ENCODE measurements around the gene ZBTB45.

The ZBTB45 gene

GRCh38 chr19:58476498-58477015 lies 43.1 kb downstream of the ZBTB45 start:
- Histone ChIP-seq H3K4me3 (ENCODE audit: low read depth, low read length) (peak overlapping the region; percentile 75), H3K36me3 (ENCODE audit: control insufficient read depth in 2 of 2, insufficient read depth in 1 of 2, low read length in 2 of 2) (peaks cover 13 to 61% of the 10 kb centered on the region in 2 experiments), H3K9me3 (ENCODE audit: control insufficient read depth, insufficient read depth, low read depth, low read length) (no peaks in the 10 kb centered on the region), H3K27ac (ENCODE audit: extremely low read depth, low read depth, low read length) (peak overlapping the region; percentile 69), H3K4me1 (ENCODE audit: control insufficient read depth, insufficient read depth, low read length) (peaks cover 7% of the 10 kb centered on the region; the same call in 1 of the 2 replicates)
- TF ChIP-seq ZNF747 (tag by site-specific recombination; IDR thresholded peaks at IDR 0.05) = no peak
- no peak for TF ChIP-seq ZNF791 (tag by site-specific recombination; IDR thresholded peaks at IDR 0.05)
- TF ChIP-seq, protein P1, sequence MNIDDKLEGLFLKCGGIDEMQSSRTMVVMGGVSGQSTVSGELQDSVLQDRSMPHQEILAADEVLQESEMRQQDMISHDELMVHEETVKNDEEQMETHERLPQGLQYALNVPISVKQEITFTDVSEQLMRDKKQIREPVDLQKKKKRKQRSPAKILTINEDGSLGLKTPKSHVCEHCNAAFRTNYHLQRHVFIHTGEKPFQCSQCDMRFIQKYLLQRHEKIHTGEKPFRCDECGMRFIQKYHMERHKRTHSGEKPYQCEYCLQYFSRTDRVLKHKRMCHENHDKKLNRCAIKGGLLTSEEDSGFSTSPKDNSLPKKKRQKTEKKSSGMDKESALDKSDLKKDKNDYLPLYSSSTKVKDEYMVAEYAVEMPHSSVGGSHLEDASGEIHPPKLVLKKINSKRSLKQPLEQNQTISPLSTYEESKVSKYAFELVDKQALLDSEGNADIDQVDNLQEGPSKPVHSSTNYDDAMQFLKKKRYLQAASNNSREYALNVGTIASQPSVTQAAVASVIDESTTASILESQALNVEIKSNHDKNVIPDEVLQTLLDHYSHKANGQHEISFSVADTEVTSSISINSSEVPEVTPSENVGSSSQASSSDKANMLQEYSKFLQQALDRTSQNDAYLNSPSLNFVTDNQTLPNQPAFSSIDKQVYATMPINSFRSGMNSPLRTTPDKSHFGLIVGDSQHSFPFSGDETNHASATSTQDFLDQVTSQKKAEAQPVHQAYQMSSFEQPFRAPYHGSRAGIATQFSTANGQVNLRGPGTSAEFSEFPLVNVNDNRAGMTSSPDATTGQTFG (tag by site-specific recombination; IDR thresholded peaks at IDR 0.05; ENCODE audit: borderline replicate concordance) = no peak
- no peak for TF ChIP-seq AEBP2 (tag by site-specific recombination; IDR thresholded peaks at IDR 0.05; ENCODE audit: borderline replicate concordance)
- no peak for TF ChIP-seq ZNF768 (tag by site-specific recombination; IDR thresholded peaks at IDR 0.05)
- no peak for TF ChIP-seq ZNF521 (tag by site-specific recombination; IDR thresholded peaks at IDR 0.05)
- no peak for TF ChIP-seq ZNF548 (tag by site-specific recombination; IDR thresholded peaks at IDR 0.05)
- no peak for TF ChIP-seq ZNF341 (tag by site-specific recombination; IDR thresholded peaks at IDR 0.05; ENCODE audit: low read depth)
- no peak for TF ChIP-seq ZSCAN23 (tag by site-specific recombination; IDR thresholded peaks at IDR 0.05)
- TF ChIP-seq ZSCAN4 (tag by site-specific recombination; IDR thresholded peaks at IDR 0.05) = no peak
- TF ChIP-seq ZNF701 (tag by site-specific recombination; IDR thresholded peaks at IDR 0.05) = no peak
- no peak for TF ChIP-seq HOXD13 (CRISPR knock-in tag; IDR thresholded peaks at IDR 0.05; ENCODE audit: borderline replicate concordance)
- TF ChIP-seq, protein P2, sequence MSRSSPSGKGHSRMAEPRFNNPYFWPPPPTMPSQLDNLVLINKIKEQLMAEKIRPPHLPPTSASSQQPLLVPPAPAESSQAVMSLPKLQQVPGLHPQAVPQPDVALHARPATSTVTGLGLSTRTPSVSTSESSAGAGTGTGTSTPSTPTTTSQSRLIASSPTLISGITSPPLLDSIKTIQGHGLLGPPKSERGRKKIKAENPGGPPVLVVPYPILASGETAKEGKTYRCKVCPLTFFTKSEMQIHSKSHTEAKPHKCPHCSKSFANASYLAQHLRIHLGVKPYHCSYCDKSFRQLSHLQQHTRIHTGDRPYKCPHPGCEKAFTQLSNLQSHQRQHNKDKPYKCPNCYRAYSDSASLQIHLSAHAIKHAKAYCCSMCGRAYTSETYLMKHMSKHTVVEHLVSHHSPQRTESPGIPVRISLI (tag by site-specific recombination; IDR thresholded peaks at IDR 0.05) = no peak
- TF ChIP-seq TCF7L2 (IDR thresholded peaks at IDR 0.05; ENCODE audit: borderline replicate concordance, low read depth, low read length) = no peak
- no peak for TF ChIP-seq ZNF626 (tag by site-specific recombination; IDR thresholded peaks at IDR 0.05)
- TF ChIP-seq ZNF518A (tag by site-specific recombination; conservative IDR thresholded peaks at IDR 0.05; ENCODE audit: low read depth) = no peak
- TF ChIP-seq EGR2 (tag by site-specific recombination; IDR thresholded peaks at IDR 0.05; ENCODE audit: low read depth) = no peak
- TF ChIP-seq INSM2 (tag by site-specific recombination; IDR thresholded peaks at IDR 0.05) = no peak
- no peak for TF ChIP-seq PRDM1 (tag by site-specific recombination; IDR thresholded peaks at IDR 0.05)
- ChIA-PET POLR2A (interaction anchor here (1.0 to 2.2 kb wide), 4 partner anchors 43 to 114 kb away, joined by 4 to 11 read pairs (median 7); partner anchors contain the start of genes TRIM28, ZBTB45, ZNF497 and ZNF584), CTCF (interaction anchor here (2.2 kb wide), 1 partner anchor 43 kb away, joined by 6 read pairs; the partner anchor contains the start of gene ZBTB45)
